SHP77 treated with DMSO at 0.1 percent for 48 hours (cell line): ENCODE data around the gene CLPSL1.

Source experiments
- DNase-seq: peaks from one replicate; lab custom pipeline; 2025; lab: John Stamatoyannopoulos, UW

The CLPSL1 gene

DNA sequence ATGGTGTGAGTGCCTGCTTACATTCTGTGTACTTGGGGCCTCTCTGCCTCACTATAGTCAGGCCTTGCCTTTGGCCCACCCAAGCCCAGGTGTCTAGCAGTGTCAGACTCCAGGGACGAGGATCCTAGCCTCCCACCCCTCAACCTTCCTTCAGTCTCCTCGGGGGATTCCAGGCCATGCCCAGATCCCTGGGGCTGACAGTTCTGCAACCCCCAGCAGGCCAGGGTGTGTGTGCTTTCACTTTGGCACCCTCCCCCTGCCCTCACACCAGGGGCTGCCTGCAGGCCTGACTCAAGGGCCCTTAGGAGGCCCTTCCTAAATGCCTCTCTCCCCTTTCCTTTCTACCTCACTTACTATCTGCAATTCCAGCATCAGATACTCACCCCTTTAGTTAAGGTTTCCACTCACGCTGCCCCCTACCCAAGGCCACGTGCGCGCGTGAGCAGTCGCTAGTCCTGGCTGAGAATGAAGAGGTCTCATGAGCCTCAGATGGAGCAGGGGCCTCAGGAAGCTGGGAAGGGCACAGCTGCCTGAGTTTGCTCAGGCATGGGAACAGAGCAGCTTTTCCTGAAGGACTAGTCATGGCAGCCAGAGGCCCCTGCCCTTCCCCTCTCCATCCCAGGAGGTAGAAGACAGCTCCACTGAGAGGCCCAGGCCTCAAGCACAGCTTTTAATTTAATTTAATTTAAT is 17.2 kb downstream of the CLPSL1 start:
- no peak for DNase-seq

DNA sequence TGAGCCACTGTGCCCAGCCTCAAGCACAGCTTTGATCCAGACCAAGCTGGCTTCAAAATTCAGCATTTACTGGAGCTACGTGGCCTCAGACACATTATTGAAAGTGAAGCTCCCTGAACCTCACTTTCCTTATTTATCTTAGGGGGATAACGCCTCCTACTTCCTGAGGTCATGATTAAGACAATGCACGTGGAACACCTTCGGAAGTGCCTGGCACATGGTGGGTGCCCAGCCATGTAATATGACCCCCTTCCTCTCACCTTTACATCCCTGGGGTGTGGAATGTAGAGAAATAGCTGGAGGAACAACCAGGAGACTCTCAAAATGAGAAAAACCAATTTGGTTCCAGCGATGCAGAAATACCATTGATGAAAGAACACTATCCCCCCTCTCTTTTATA is 17.9 kb downstream of the CLPSL1 start:
- DNase-seq: no peak

DNA sequence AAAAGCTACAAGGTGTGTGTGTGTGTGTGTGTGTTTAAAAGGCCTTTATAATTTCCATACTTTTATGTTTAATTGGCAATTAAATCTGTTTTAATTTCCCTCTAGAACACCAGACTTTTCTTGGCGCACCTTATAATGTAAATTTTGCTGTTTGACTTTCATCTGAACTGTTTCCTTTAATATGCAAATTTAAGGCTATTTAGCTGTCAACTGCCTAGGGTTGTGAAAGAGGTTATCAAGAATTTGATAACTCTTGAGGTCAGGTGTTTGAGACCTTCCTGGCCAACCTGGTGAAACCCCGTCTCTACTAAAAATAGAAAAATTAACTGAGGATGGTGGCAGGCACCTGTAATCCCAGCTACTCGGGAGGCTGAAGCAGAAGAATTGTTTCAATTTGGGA is 20.3 kb downstream of the CLPSL1 start:
- no peak for DNase-seq

DNA sequence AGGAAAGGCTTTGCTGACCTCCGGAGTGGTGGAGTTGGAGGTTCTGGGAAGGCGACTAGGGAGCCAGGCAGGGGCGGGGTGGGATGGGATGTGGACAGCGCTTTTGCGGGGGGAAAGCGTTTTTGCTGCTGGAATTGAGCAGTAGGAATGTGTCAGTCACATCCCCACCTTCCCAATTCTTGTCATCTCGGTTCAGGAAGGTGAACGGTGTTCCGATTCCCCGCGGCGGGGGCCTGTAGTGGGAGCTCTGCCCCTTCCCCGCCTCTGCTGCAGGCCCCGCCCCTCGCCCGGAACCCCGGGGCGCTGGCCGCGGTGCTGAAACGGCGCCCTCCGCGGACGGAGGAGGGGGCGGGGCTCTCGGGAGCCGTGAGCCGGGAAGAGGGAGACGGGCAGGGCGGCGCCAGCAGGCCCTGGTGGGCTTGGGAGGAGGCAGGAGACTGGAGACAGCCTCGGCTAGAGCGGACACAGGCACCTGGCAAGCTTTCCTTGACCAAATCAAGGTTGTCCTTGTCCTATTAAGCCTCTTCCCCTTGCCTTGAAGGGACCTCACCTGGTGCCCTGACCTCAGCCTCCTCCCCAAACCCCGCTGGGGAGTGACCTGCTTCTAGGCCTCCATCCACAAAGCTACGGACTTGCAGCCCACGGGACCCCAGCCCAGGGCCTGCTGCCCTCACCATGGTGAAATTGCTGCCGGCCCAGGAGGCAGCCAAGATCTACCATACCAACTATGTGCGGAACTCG is 24.3 kb downstream of the CLPSL1 start, which contains the start of gene LHFPL5:
Gene LHFPL5 (plus strand): TSS at position 357 of the 741 bp plus-strand sequence. CDS start 319 bp downstream, at position 676.
- peak; percentile 22 for DNase-seq

DNA sequence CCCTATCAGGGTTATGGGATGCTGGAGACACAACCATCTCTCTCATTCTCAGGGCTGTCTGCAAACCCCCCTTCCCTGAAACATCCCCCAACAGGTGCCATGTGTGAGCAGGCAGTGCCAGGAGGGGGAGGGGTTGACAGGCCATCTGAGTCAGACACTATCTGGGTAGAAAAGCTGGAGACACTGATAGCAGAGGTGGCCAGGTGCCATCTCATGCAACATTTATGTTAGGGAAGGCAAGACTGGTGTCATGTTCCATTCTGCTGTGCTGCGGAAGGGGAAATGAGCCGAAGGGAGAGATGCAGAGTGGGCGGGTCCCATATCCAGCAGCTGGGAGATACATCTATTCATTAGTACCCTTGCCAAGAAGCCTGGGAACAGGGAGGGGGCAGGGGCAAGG is 27.9 kb downstream of the CLPSL1 start:
- DNase-seq: peak; percentile 47

DNA sequence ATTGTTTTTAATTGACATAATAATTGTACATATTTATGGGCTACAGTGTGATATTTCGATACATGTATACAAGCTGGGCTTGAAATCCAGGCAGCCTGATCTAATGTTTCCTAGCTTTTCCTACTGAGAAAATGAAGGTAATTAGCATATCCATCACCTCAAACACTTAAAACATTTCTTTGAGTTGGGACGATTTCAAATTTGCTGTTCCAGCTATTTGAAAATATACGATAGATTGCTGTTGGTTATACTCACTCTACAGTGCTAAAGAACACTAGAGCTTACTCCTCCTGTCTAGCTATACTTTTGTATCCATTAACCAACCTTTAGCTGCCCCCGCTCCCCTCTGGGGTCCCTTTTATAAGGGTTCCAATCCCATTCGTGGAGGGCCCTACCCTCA is 29.0 kb downstream of the CLPSL1 start:
- DNase-seq: no peak

DNA sequence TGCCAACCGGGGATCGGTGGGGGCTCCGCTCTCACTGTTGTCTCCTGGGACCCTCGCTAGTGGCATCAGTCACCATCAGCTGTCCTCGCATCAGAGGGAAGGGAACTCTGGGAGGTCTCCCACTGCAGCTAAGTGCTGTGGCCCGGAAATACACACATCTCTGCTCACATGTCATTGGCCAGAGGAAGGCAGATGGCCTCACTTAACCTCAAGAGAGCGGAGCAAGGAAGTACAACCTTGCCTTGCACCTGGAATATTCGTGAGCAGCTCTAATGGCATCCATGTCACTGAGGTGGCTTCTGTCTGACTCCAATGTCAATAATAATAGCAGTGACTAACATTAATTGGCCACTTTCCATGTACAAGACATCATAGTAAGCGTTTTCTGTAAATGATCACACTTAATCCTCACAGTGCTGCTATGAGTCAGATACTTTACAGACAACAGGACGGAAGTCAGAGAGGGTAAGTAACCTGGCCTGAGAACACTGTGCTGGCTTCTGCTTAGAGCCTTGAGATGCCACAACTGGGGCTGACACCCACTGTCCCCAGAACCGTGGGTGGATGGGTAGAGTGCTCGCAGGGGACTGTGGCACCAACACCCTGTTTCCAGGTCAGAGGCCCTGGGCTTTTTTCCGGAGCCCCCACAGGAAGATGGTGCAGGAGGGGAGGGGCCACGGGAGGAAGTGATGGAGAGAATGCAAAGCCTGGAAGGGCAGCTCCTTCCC is 30.3 kb downstream of the CLPSL1 start:
- peak; percentile 71 for DNase-seq

DNA sequence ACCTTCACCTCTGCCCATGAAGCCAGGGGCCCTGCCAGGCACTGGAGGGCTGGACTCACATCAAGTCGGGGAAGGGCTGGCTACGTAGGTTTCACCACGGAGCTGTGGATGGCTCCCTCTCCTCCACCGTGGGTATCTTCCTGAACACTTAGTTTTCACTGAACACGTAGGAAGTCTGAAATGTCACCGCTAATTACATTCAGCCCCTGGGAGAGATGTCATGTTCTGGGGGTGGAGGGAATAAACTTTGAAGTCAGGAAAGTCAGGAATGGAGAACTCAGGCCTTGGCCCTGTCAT is 30.8 kb downstream of the CLPSL1 start:
- no peak for DNase-seq

DNA sequence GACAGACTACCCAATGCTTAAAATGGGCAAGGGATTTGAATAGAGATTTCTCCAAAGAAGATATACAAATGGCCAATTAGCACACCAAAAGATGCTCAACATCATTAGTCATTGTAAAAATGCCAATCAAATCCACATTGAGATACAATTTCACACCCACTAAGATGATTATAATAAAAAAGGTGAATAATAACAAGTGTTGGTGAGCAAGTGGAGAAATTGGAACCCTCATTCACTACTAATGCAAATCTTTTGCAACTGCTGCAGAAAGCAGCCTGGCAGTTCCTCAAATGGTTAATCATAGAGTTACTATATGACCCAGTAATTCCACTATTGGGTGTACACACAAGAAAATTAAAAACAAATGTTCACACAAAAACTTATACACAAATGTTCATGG is 36.7 kb downstream of the CLPSL1 start:
- no peak for DNase-seq

DNA sequence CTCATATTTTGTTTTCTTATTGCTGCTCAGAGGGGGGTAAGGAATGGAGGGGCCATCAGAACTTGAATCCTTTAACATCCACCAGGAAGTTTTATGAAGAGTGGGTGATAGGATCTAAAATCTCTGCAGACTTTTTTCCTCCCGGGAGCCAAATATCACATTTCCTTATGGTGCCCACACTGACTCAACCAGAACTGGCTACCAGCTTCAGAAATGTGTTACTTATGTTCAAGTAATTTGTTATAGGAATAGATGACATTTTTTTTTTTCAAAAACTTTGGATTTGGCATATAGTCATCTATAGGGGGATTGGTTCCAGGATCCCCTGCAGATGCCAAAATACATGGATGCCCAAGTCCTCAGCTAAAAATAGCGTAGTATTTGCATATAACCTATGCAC is 42.8 kb downstream of the CLPSL1 start:
- no peak for DNase-seq

DNA sequence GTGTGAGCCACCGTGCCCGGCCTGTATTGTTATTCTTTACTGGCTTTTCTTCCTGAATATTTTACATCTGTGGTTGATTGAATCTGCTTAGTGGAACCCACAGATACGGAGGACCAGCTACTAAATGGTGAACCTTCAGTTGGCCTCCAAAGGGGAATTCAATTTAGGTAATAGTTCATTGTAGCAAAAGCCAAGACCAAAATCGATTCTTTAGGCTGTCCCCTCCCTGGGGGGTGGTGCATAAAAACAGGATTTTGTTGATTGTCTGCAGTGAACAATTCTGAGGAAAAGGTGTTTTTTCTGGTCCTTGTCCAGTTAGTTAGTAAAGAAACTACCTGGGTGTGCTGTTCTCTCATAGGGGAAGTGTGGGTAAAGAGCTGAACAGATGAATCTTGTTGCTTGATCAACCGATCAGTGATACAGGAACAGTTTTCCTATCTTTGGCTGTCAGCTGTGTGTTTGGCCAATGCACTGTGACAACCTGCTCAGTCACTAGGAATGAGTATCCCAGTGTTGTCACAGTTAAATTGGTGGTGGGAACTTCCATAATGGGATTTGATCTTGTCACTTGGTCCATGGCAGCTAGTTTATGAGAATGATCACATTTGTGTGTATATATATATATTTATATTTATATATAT is 43.9 kb downstream of the CLPSL1 start:
- no peak for DNase-seq

DNA sequence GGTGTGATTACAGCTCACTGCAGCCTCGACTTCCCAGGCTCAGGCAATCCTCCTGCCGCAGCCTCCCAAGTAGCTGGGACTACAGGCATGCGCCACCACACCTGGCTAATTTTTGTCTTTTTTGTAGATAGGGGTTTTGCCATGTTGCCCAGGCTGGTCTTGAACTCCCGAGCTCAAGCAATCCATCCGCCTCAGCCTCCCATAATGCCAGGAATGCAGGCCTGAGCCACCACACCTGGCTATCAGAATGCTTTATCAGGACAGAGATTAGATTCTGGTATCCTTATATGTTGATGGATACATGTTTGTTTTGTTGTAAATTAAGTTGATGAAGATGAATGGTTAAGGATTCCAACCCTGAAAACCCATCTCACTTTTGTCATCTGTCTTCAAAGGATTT is 48.5 kb downstream of the CLPSL1 start:
- DNase-seq: no peak

DNA sequence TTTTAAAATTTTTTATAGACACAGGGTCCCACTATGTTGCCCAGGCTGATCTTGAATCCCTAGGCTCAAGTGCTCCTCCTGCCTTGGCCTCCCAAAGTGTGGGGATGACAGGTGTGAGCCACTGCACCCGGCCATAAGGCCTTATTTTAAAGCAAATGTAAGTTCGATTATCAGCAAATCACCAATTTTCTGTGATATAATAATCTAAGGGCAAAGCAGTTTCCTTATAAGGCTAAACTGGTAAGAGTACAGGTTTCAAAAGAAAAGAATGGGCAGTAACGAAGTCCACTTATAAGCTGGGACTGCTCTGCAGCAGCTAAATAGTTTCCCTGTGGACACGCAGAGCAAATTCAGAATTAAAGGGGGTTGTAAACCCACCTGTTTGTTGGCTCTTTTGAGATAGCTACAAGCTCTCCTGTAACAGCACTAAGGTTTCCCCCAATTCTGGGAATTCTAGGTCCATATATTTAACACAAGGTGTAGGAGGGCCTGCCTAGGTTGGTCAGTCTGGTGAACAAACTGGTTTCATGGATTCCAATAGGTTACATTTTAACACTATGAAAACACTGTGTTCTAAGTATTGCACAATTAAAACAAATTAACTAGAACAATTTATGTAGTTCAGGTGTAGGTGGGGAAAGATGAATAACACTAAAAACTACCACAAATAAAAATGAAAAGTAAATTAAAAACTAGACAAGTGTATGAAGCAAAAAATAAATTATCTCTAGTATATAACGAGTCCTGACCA is 50.6 kb downstream of the CLPSL1 start:
- DNase-seq: no peak

DNA sequence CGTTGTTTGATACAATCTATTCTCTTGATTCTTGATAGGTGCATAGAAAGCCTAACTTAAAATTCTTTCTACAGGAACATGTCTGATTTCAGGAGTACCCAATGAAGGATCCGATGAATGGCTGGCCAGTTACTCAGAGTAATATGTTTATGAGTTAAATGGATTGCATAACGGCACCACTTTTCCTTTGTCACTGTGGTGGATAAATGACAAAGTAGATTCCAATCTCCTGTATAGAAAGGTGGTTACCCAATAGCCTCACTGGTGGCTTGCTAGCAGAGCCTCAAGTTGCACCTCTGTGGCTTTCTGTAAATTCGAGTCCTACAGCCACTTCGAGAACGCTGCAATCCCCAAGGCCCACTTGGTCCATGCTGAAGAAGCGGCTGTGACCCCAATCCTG is 52.7 kb downstream of the CLPSL1 start:
- DNase-seq: no peak
